ENCODE measurements around the gene ABCF1.

The ABCF1 gene

GRCh38 chr6:30599625-30600324 is 28.5 kb downstream of the ABCF1 start:
- DNase-seq (ENCODE audit: low read depth in 2 of 3, low spot score in 2 of 3) = no peak

- DNase-seq (ENCODE audit: low read depth in 2 of 3, low spot score in 2 of 3) = no peak
Observed at GRCh38 chr6:30600451-30600961, 29.3 kb downstream of the ABCF1 start.

GRCh38 chr6:30601436-30601814 is 30.2 kb downstream of the ABCF1 start:
- no peak for DNase-seq (ENCODE audit: low read depth in 2 of 3, low spot score in 2 of 3)

GRCh38 chr6:30601815-30602641 is 30.8 kb downstream of the ABCF1 start:
- no peak for DNase-seq (ENCODE audit: low read depth in 2 of 3, low spot score in 2 of 3)

GRCh38 chr6:30603961-30604360 is 32.7 kb downstream of the ABCF1 start:
- DNase-seq (ENCODE audit: low read depth in 2 of 3, low spot score in 2 of 3) = no peak

GRCh38 chr6:30610065-30610464 is 38.8 kb downstream of the ABCF1 start:
- DNase-seq (ENCODE audit: low read depth in 2 of 3, low spot score in 2 of 3) = no peak

GRCh38 chr6:30611150-30611855 is 40.1 kb downstream of the ABCF1 start:
- DNase-seq (ENCODE audit: low read depth in 2 of 3, low spot score in 2 of 3) = no peak

- no peak for DNase-seq (ENCODE audit: low read depth in 2 of 3, low spot score in 2 of 3)
Observed at GRCh38 chr6:30611856-30612194, 40.6 kb downstream of the ABCF1 start.

- no peak for DNase-seq (ENCODE audit: low read depth in 2 of 3, low spot score in 2 of 3)
Observed at GRCh38 chr6:30612213-30612612, 41.0 kb downstream of the ABCF1 start.

GRCh38 chr6:30612687-30613248 is 41.5 kb downstream of the ABCF1 start:
- DNase-seq (ENCODE audit: low read depth in 2 of 3, low spot score in 2 of 3) = no peak

- DNase-seq (ENCODE audit: low read depth in 2 of 3, low spot score in 2 of 3) = no peak
Observed at GRCh38 chr6:30613251-30614043, 42.2 kb downstream of the ABCF1 start.

GRCh38 chr6:30614044-30614842 is 43.0 kb downstream of the ABCF1 start:
- no peak for DNase-seq (ENCODE audit: low read depth in 2 of 3, low spot score in 2 of 3)

GRCh38 chr6:30614843-30615218 is 43.6 kb downstream of the ABCF1 start:
- peak; percentile 28 to 54 (median 53) for DNase-seq (ENCODE audit: low read depth in 2 of 3, low spot score in 2 of 3)

GRCh38 chr6:30615219-30615957 is 44.1 kb downstream of the ABCF1 start:
- no peak for DNase-seq (ENCODE audit: low read depth in 2 of 3, low spot score in 2 of 3)

- DNase-seq (ENCODE audit: low read depth in 2 of 3, low spot score in 2 of 3) = no peak
Observed at GRCh38 chr6:30615958-30616810, 44.9 kb downstream of the ABCF1 start.

- DNase-seq (ENCODE audit: low read depth in 2 of 3, low spot score in 2 of 3) = peak; percentile 91 to 98 (median 93)
Observed at GRCh38 chr6:30616811-30617564, 45.7 kb downstream of the ABCF1 start, which contains the start of gene PPP1R10. PPP1R10 (minus strand) TSS chr6:30617243; CDS start chr6:30609944, 7,299 bp downstream.

- peak; percentile 71 to 93 (median 88) for DNase-seq (ENCODE audit: low read depth in 2 of 3, low spot score in 2 of 3)
Observed at GRCh38 chr6:30617565-30618269, 46.5 kb downstream of the ABCF1 start, which contains the start of gene MRPS18B. MRPS18B (plus strand) TSS chr6:30617840; CDS start chr6:30617866, 26 bp downstream.

Data from activated CD8-positive, alpha-beta memory T cell treated with anti-CD3 and anti-CD28 coated beads for 48 hours (primary cell).